Natural killer cell (primary cell): ENCODE measurements around the gene WHAMM. TPM values are rescaled to one million over a fixed set of nuclear protein-coding genes. Genes with fewer than 3 reads are reported as not detected.
A peak's percentile ranks its signal among the peaks of the same experiment; 100 is the strongest.

Source experiments
- ATAC-seq, 3 donors: fragments of 150-1000 bp in 2 of 3; fragments of 200-7000 bp in 1 of 3; cut with Tn5 transposase; 1 replicate in 1 of 3; 2 replicates in 2 of 3; pipeline ENCODE4 v1.10.0; 2021; ENCODE audit warnings: mild to moderate bottlenecking in 2 of 3, moderate library complexity in 2 of 3
- DNase-seq, 2 donors: peaks; one replicate each; pipeline versions ENCODE4 v3.0.0 to v3.0.0-alpha.2; 2013 to 2021; ENCODE audit warnings: mixed read lengths in 1 of 2
- H3K27ac ChIP-seq: one replicate; pipeline ENCODE4 v1.5.1; 2013; ENCODE audit warnings: mild to moderate bottlenecking, low read length
- H3K27me3 ChIP-seq: one replicate; pipeline ENCODE4 v1.6.1; 2013; ENCODE audit warnings: low read length; ENCODE audit not compliant: control insufficient read depth, insufficient read depth
- H3K36me3 ChIP-seq: one replicate; pipeline ENCODE4 v1.6.1; 2013; ENCODE audit warnings: low read length; ENCODE audit not compliant: control insufficient read depth, insufficient read depth
- H3K4me1 ChIP-seq: one replicate; pipeline ENCODE4 v1.6.1; 2013; ENCODE audit warnings: low read length; ENCODE audit not compliant: control insufficient read depth, insufficient read depth
- H3K4me3 ChIP-seq: one replicate; pipeline ENCODE4 v1.5.1; 2013; ENCODE audit warnings: low read length
- H3K9me3 ChIP-seq: one replicate; pipeline ENCODE4 v1.6.1; 2013; ENCODE audit warnings: low read length; ENCODE audit not compliant: control insufficient read depth, insufficient read depth
- H3K27ac Mint-ChIP-seq, 2 donors: one replicate each; pipeline ENCODE4 v1.8.0; 2022; ENCODE audit warnings: mild to moderate bottlenecking in 2 of 2, mixed read lengths in 2 of 2, moderate library complexity in 1 of 2
- H3K27me3 Mint-ChIP-seq, 2 donors: one replicate each; pipeline ENCODE4 v1.8.0; 2022; ENCODE audit warnings: low read depth in 2 of 2, mixed read lengths in 2 of 2
- H3K36me3 Mint-ChIP-seq: one replicate; pipeline ENCODE4 v1.8.0; 2022; ENCODE audit warnings: mixed read lengths
- H3K4me1 Mint-ChIP-seq, 2 donors: one replicate each; pipeline ENCODE4 v1.8.0; 2022; ENCODE audit warnings: mixed read lengths in 2 of 2
- H3K4me3 Mint-ChIP-seq: one replicate; pipeline ENCODE4 v1.8.0; 2022; ENCODE audit warnings: mild to moderate bottlenecking, moderate library complexity, mixed read lengths
- H3K9me3 Mint-ChIP-seq, 2 donors: one replicate each; pipeline ENCODE4 v1.8.0; 2022; ENCODE audit warnings: mixed read lengths in 2 of 2
- CTCF ChIP-seq: fragments of 200-600 bp; IDR thresholded peaks from one replicate; pipeline ENCODE4 v1.8.0; 2022; ENCODE audit warnings: antibody characterized with exemption
- WGBS: methylation state at CpG from one replicate; pipeline ENCODE4 v1.1.7; 2013; ENCODE audit warnings: missing lambda C conversion rate; ENCODE audit not compliant: insufficient coverage; 5-methylcytosine and 5-hydroxymethylcytosine counted together
- intact Hi-C: fragments of 100-400 bp; cut with micrococcal nuclease; formaldehyde crosslinking; loops from one replicate; pipeline ENCODE4 v1.14.2; 2022
- total RNA-seq, 4 donors: library from RNA; stranded (reverse); fragments of 120-200 nt in 1 of 4; gene quantifications; one replicate each; pipeline versions ENCODE4 v1.2.3 to v1.2.4, GENCODE V29; 2013 to 2022

The WHAMM gene
- total RNA-seq, 3 donors from 2014 or later (not counting 1 experiment from before 2014, with no cell fraction given), result 48.5 to 78.0 (median 67.6) TPM

- Mint-ChIP-seq H3K9me3 (no peaks in the 10 kb centered on the region), H3K27ac (no peak overlapping the region), H3K4me1 (no peaks in the 10 kb centered on the region), H3K27me3 (peaks cover 0 to 10% of the 10 kb centered on the region in 2 donors), H3K4me3 (no peak overlapping the region), H3K36me3 (no peaks in the 10 kb centered on the region)
- Histone ChIP-seq H3K36me3 (no peaks in the 10 kb centered on the region), H3K4me3 (no peak overlapping the region), H3K4me1 (no peaks in the 10 kb centered on the region), H3K27me3 (no peaks in the 10 kb centered on the region), H3K9me3 (no peaks in the 10 kb centered on the region), H3K27ac (no peak overlapping the region)
- ATAC-seq, result peak in 1 of 3 donors; percentile 21
- 92% methylated on average over 12 of the region's 12 CpGs for WGBS
- intact Hi-C loops, result no loop called here
- no peak for TF ChIP-seq CTCF
- no peak for DNase-seq
Observed at GRCh38 chr15:82771789-82772607, 37.4 kb upstream of the WHAMM start.

- no peak overlapping the region for H3K4me3 ChIP-seq
- H3K27ac ChIP-seq, result no peak overlapping the region
- TF ChIP-seq CTCF, result no peak
- H3K9me3 Mint-ChIP-seq, result no peaks in the 10 kb centered on the region
- H3K27me3 Mint-ChIP-seq, result peaks cover 0 to 10% of the 10 kb centered on the region in 2 donors
- intact Hi-C loops, result no loop called here
- no peaks in the 10 kb centered on the region for H3K4me1 ChIP-seq
- H3K4me1 Mint-ChIP-seq, result no peaks in the 10 kb centered on the region
- ATAC-seq (no peak), DNase-seq (no peak)
- no peaks in the 10 kb centered on the region for H3K36me3 ChIP-seq
- H3K27ac Mint-ChIP-seq, result no peak overlapping the region
- no peaks in the 10 kb centered on the region for H3K36me3 Mint-ChIP-seq
- H3K9me3 ChIP-seq, result no peaks in the 10 kb centered on the region
- 35% methylated on average over 7 of the region's 7 CpGs for WGBS
- no peaks in the 10 kb centered on the region for H3K27me3 ChIP-seq
- H3K4me3 Mint-ChIP-seq, result no peak overlapping the region
Observed at GRCh38 chr15:82774496-82774895, 34.9 kb upstream of the WHAMM start.

GRCh38 chr15:82778755-82779154 is 30.7 kb upstream of the WHAMM start:
- ATAC-seq, result no peak
- Histone ChIP-seq H3K36me3 (no peaks in the 10 kb centered on the region), H3K4me1 (no peaks in the 10 kb centered on the region), H3K27me3 (no peaks in the 10 kb centered on the region), H3K9me3 (no peaks in the 10 kb centered on the region), H3K27ac (no peak overlapping the region), H3K4me3 (no peak overlapping the region)
- Mint-ChIP-seq H3K27ac (no peak overlapping the region), H3K9me3 (no peaks in the 10 kb centered on the region), H3K27me3 (no peaks in the 10 kb centered on the region), H3K36me3 (no peaks in the 10 kb centered on the region), H3K4me3 (no peak overlapping the region), H3K4me1 (no peaks in the 10 kb centered on the region)
- no peak for TF ChIP-seq CTCF
- intact Hi-C loops, result no loop called here
- WGBS, result 85% methylated on average over 3 of the region's 3 CpGs
- DNase-seq, result no peak

- TF ChIP-seq CTCF, result no peak
- Histone ChIP-seq H3K27ac (no peak overlapping the region), H3K27me3 (no peaks in the 10 kb centered on the region), H3K36me3 (no peaks in the 10 kb centered on the region), H3K4me3 (no peak overlapping the region), H3K9me3 (no peaks in the 10 kb centered on the region), H3K4me1 (no peaks in the 10 kb centered on the region)
- DNase-seq (no peak), ATAC-seq (no peak)
- H3K9me3 Mint-ChIP-seq, result no peaks in the 10 kb centered on the region
- no peaks in the 10 kb centered on the region for H3K4me1 Mint-ChIP-seq
- no peak overlapping the region for H3K27ac Mint-ChIP-seq
- no peaks in the 10 kb centered on the region for H3K36me3 Mint-ChIP-seq
- 89% methylated on average over 3 of the region's 4 CpGs for WGBS
- intact Hi-C loops, result no loop called here
- H3K27me3 Mint-ChIP-seq, result peaks cover 0 to 4% of the 10 kb centered on the region in 2 donors
- no peak overlapping the region for H3K4me3 Mint-ChIP-seq
Observed at GRCh38 chr15:82781349-82781748, 28.1 kb upstream of the WHAMM start.
